OCI-LY7 (cell line): ENCODE measurements around the gene FLNC. TPM values are rescaled to one million over a fixed set of nuclear protein-coding genes. Genes with fewer than 3 reads are reported as not detected.

Source experiments
- BruUV-seq: library from RNA; stranded (reverse); fragments of 400-500 nt; replicated peaks from 2 replicates; lab custom pipeline; 2021; lab: Mats Ljungman, UMichigan
- CTCF ChIA-PET: fragments of 300-600 bp; sonication (Branson Sonifier 250); formaldehyde crosslinking; loops from one replicate; lab custom pipeline; 2022; ENCODE audit warnings: antibody characterized with exemption; ENCODE audit not compliant: unreplicated experiment; lab: Charles Lee
- POLR2A ChIA-PET: fragments of 300-600 bp; sonication (Branson Sonifier 250); formaldehyde crosslinking; loops from one replicate; lab custom pipeline; 2022; ENCODE audit warnings: antibody characterized with exemption; lab: Charles Lee
- DNase-seq: peaks from one replicate; pipeline ENCODE4 v3.0.0-alpha.2; 2015; ENCODE audit warnings: low spot score
- H2AFZ ChIP-seq: fragments of 200-600 bp; sonication (generic), shearing (Covaris generic); 2 replicates; pipeline ENCODE4 v1.6.1; 2014; ENCODE audit warnings: mild to moderate bottlenecking, antibody characterized with exemption, low read length, moderate library complexity
- H3K27ac ChIP-seq: fragments of 200-600 bp; sonication (generic); 2 replicates; pipeline ENCODE4 v1.5.1; 2014; ENCODE audit warnings: mixed run types, low read depth, mild to moderate bottlenecking, moderate library complexity, low read length, inconsistent platforms; ENCODE audit not compliant: poor library complexity, severe bottlenecking
- H3K36me3 ChIP-seq: fragments of 200-600 bp; sonication (generic); 2 replicates; pipeline ENCODE4 v1.6.1; 2014; ENCODE audit warnings: mild to moderate bottlenecking, antibody characterized with exemption, low read length, moderate library complexity, mixed read lengths; ENCODE audit not compliant: insufficient read depth
- H3K4me1 ChIP-seq: fragments of 200-600 bp; sonication (generic); 2 replicates; pipeline ENCODE4 v1.5.1; 2014; ENCODE audit warnings: mild to moderate bottlenecking, low read length; ENCODE audit not compliant: insufficient read depth, poor library complexity, severe bottlenecking
- H3K4me2 ChIP-seq: fragments of 200-600 bp; sonication (generic); 2 replicates; pipeline ENCODE4 v1.6.1; 2014; ENCODE audit warnings: mild to moderate bottlenecking, low read length
- H3K4me3 ChIP-seq: fragments of 200-600 bp; sonication (generic); 2 replicates; pipeline ENCODE4 v1.5.1; 2014; ENCODE audit warnings: mild to moderate bottlenecking, low read depth, low read length; ENCODE audit not compliant: poor library complexity, severe bottlenecking
- H3K79me2 ChIP-seq: fragments of 200-600 bp; sonication (generic); 2 replicates; pipeline ENCODE4 v1.6.1; 2016; ENCODE audit warnings: low read depth, mild to moderate bottlenecking, low read length, moderate library complexity, mixed read lengths; ENCODE audit not compliant: insufficient read depth
- H3K9me2 ChIP-seq: fragments of 200-600 bp; sonication (generic); 2 replicates; pipeline ENCODE4 v1.6.1; 2016; ENCODE audit warnings: mild to moderate bottlenecking, low read length, mixed read lengths; ENCODE audit not compliant: insufficient read depth
- H3K9me3 ChIP-seq: fragments of 200-600 bp; sonication (generic); 2 replicates; pipeline ENCODE4 v1.6.1; 2014; ENCODE audit warnings: mild to moderate bottlenecking, mixed run types, low read length, mixed read lengths
- H4K20me1 ChIP-seq: fragments of 200-600 bp; sonication (generic); 2 replicates; pipeline ENCODE4 v1.6.1; 2014; ENCODE audit warnings: mild to moderate bottlenecking, antibody characterized with exemption, low read length, moderate library complexity, mixed read lengths; ENCODE audit not compliant: insufficient read depth
- CTCF ChIP-seq: fragments of 200-600 bp; sonication (generic); conservative IDR thresholded peaks from 2 replicates; pipeline ENCODE4 v1.5.1; 2014; ENCODE audit warnings: mild to moderate bottlenecking, antibody characterized with exemption, low read length, moderate library complexity, mixed read lengths
- EZH2phosphoT487 ChIP-seq: fragments of 200-600 bp; sonication (generic); IDR thresholded peaks from 2 replicates; pipeline ENCODE4 v1.6.1; 2018; ENCODE audit warnings: low read depth, borderline replicate concordance, mild to moderate bottlenecking, mixed run types, antibody characterized with exemption, low read length, moderate library complexity, mixed read lengths
- intact Hi-C: fragments of 100-400 bp; cut with micrococcal nuclease; formaldehyde crosslinking; loops from one replicate; pipeline ENCODE4 v1.10.0; 2022; ENCODE audit not compliant: unreplicated experiment
- total RNA-seq, 2 experiments: library from RNA; depleted of rRNA in 1 of 2; stranded (reverse); fragments of >200 nt in 1 of 2; shearing (Covaris generic) in 1 of 2; gene quantifications; 2 replicates each; pipeline ENCODE4 v1.2.3, GENCODE V29; 2014 to 2022

The FLNC gene
- total RNA-seq, 2 experiments from 2014 or later = 0.03 to 0.06 TPM

GRCh38 chr7:128838109-128838779, 8.0 kb downstream of the FLNC start:
- no peak overlapping the region for H3K27ac ChIP-seq
- no peak overlapping the region for H3K4me3 ChIP-seq
- H3K9me3 ChIP-seq = no peaks in the 10 kb centered on the region
- no peak for TF ChIP-seq EZH2phosphoT487
- no peak for TF ChIP-seq CTCF
- H3K4me1 ChIP-seq = peaks cover 3% of the 10 kb centered on the region
- CTCF ChIA-PET = no interaction called here
- H3K4me2 ChIP-seq = no peak overlapping the region
- no peaks in the 10 kb centered on the region for H3K79me2 ChIP-seq
- BruUV-seq = no TSS peak
- H2AFZ ChIP-seq = no peak overlapping the region
- H3K36me3 ChIP-seq = no peaks in the 10 kb centered on the region
- POLR2A ChIA-PET = no interaction called here
- no peaks in the 10 kb centered on the region for H3K9me2 ChIP-seq
- intact Hi-C loops = no loop called here
- no peaks in the 10 kb centered on the region for H4K20me1 ChIP-seq
- DNase-seq = no peak

- H3K4me2 ChIP-seq = no peak overlapping the region
- peaks cover 3% of the 10 kb centered on the region for H3K4me1 ChIP-seq
- no peaks in the 10 kb centered on the region for H3K9me3 ChIP-seq
- CTCF ChIA-PET = no interaction called here
- intact Hi-C loops = no loop called here
- no peaks in the 10 kb centered on the region for H3K9me2 ChIP-seq
- POLR2A ChIA-PET = interaction anchor here (0.7 kb wide), 1 partner anchor 26 kb away, joined by 3 read pairs; no protein-coding TSS in a partner anchor
- no TSS peak for BruUV-seq
- no peak for DNase-seq
- no peak overlapping the region for H3K27ac ChIP-seq
- H3K79me2 ChIP-seq = no peaks in the 10 kb centered on the region
- no peaks in the 10 kb centered on the region for H3K36me3 ChIP-seq
- no peaks in the 10 kb centered on the region for H4K20me1 ChIP-seq
- no peak overlapping the region for H2AFZ ChIP-seq
- H3K4me3 ChIP-seq = no peak overlapping the region
- no peak for TF ChIP-seq CTCF
- no peak for TF ChIP-seq EZH2phosphoT487
Observed at GRCh38 chr7:128838981-128839731, 8.9 kb downstream of the FLNC start.
